Fibroblast of skin of back (primary cell): ENCODE results near the gene OVCH2. TPM values are rescaled to one million over a fixed set of nuclear protein-coding genes. Genes with fewer than 3 reads are reported as not detected.
"Not testable (repeated sequence)": the region's sequence is repeated elsewhere in the genome, so short reads cannot be mapped to it uniquely, and the experiment has no call there.

Experiments used
- DNase-seq: peaks from one replicate; pipeline ENCODE4 v3.0.0-alpha.2; 2013
- polyA plus RNA-seq, 2 experiments: library from polyadenylated mRNA; unstranded; fragments of 120-200 nt; gene quantifications; one replicate each; pipeline ENCODE4 v1.2.1, GENCODE V29; 2013; ENCODE audit not compliant: insufficient read length in 2 of 2

Gene OVCH2, protein sequence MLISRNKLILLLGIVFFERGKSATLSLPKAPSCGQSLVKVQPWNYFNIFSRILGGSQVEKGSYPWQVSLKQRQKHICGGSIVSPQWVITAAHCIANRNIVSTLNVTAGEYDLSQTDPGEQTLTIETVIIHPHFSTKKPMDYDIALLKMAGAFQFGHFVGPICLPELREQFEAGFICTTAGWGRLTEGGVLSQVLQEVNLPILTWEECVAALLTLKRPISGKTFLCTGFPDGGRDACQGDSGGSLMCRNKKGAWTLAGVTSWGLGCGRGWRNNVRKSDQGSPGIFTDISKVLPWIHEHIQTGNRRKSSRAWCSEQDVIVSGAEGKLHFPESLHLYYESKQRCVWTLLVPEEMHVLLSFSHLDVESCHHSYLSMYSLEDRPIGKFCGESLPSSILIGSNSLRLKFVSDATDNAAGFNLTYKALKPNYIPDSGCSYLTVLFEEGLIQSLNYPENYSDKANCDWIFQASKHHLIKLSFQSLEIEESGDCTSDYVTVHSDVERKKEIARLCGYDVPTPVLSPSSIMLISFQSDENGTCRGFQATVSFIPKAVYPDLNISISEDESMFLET
- polyA plus RNA-seq (2013, experiment 1 of 2; ENCODE audit: insufficient read length), result not detected
- 0.24 TPM for polyA plus RNA-seq (2013, experiment 2 of 2; ENCODE audit: insufficient read length)

DNA sequence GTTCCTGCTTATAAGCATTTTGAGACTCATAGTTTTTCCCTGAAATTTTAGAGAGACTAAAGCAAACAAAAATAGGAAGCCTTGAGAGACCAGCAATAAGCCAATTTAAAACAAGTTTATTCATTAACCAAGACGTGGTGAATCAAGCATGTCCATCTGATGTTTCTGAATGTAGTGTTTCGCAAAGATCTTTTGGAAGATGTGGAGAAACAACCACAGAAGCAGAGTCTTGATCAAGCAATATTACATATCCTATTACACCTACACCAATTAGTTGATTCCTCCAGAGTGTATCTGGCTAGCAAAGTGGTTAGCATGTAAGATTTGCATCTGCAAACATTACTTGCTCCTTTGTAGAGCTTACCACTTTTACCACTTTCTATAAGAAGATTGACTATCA, at the start of gene OVCH2:
Gene OVCH2 (minus strand): TSS at position 101 of the 400 bp plus-strand sequence. CDS start 83 bp downstream, at position 18.
- no peak for DNase-seq

- DNase-seq, result no peak
Measured at GRCh38 chr11:7749456-7749855, 43.2 kb upstream of the OVCH2 start.

DNA sequence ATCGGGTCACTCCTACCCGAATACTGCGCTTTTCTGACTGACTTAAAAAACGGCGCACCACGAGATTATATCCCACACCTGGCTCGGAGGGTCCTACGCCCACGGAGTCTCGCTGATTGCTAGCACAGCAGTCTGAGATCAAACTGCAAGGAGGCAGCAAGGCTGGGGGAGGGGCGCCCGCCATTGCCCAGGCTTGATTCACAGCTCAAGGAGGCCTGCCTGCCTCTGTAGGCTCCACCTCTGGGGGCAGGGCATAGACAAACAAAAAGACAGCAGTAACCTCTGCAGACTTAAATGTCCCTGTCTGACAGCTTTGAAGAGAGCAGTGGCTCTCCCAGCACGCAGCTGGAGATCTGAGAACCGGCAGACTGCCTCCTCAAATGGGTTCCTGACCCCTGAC, 28.5 kb upstream of the OVCH2 start:
- not testable (repeated sequence) for DNase-seq

GRCh38 chr11:7714786-7715185, 8.5 kb upstream of the OVCH2 start:
- no peak for DNase-seq

GRCh38 chr11:7703740-7704139, 2.5 kb downstream of the OVCH2 start:
- DNase-seq, result no peak

- no peak for DNase-seq
Measured at GRCh38 chr11:7696424-7696823, 9.9 kb downstream of the OVCH2 start.

- DNase-seq, result no peak
Measured at GRCh38 chr11:7694235-7694634, 12.0 kb downstream of the OVCH2 start.

DNA sequence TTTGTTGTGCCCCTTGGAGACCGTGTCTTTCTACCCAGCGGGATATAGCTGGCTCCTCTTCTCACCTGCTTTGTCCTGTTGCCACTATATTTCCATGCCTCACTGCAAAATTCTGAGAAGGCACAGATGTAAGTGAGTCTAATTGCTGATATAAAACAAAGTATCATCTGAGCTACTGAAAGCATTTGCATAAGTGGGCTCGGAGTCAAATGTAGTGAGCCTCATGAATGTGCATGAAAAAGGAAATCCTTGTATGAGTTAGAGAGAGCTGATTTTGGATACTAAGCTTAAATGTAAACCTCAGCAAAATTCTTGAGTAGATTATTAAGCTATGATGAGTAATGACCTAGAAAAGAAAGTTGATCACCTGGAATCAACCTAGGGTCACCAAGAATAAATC, 13.9 kb downstream of the OVCH2 start:
- DNase-seq, result no peak

DNA sequence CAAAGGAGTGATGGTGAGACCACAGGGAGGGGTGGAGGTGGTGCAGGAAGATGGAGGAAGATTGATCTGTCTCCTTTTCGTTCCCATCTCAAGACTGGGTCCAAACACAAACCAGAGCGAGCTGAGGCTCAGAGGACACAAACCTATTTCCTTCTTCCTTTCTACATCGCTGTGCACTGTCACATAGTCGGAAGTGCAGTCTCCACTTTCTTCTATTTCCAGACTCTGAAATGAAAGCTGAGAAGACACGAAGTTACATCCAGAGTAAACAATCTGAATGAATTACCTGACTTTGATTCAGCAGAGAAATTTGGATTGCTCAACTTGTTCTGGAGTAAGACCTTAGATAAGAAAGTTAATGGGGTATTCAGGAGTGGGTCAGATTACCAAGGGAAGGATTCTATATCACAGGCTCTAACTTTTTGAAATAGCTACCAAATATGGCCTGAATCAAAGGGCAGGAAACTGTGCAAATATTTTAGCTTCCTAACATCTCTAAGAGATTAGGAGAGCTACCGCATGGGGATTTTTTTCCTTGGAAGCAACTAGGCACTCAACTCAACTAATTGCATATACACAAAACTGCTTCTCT, 14.4 kb downstream of the OVCH2 start:
- DNase-seq, result peak; percentile 56

- DNase-seq, result no peak
Measured at GRCh38 chr11:7690648-7691047, 15.6 kb downstream of the OVCH2 start.

- no peak for DNase-seq
Measured at GRCh38 chr11:7689239-7689638, 17.0 kb downstream of the OVCH2 start.

DNA sequence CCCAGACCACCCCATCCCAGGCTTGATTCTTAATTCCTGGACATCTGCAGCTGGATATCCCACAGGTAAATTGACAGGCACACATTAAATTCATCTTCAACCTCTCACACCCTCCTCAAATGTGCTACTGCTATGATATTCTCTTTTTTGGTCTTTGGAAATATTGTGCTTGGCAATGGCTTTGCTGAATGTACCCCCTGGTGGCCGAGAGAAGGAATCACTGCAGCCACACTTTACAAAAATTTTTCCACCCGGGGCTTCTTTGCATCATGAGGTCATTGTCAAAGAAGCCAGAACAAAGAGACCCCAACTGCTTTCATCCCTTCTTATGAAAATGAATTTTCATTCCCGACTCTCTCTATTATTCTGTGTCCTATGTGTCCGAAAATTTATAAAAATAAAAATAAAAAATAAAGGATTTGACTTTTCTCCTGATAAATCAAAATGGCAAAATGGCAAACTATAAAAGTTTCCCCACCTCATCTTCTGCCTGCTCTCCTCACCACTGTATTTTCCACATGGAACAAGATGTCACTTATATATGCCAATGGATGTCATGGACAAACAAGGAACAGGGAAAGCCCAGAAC, 17.9 kb downstream of the OVCH2 start:
- peak; percentile 44 for DNase-seq

GRCh38 chr11:7687386-7687785, 18.9 kb downstream of the OVCH2 start:
- DNase-seq, result no peak

GRCh38 chr11:7686761-7687160, 19.5 kb downstream of the OVCH2 start:
- no peak for DNase-seq

DNA sequence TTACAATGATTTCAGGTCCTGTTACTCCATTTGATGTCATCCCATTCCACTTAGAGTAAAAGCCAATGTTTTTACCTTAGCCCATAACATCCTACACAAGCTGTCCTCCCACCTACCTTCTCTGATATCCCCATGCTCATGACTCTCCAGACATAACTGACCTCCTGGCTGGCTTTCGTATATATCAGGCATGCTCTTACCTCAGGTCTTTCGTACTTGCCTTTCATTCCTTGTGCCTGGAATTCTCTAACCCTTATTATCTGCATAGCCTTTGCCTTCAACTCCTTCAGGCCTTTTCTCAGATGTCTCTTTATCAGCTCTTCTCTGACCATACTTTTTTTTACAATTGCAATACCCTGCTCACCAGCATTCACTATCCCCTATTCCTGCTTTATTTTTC, 22.7 kb downstream of the OVCH2 start:
- DNase-seq, result no peak

DNA sequence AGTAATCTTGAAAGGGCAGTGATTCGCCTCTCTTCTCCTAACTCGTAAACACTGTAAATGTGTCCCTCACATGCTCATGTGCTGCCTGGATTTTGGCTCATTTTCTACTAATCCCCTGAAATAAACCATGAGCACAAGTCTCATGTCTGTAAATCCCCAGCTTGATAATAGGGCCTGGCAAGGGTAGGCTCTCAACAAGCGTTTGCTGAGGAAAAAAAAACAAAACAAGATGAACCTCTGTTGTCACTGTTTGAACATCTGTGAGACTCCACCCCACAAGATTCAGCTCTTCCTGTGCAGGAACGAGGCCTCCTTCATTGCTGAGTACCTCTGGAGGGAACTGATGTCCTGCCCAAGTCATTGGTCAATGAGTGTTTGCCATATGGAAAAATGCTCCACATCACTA, 28.5 kb downstream of the OVCH2 start:
- DNase-seq, result peak; percentile 27

GRCh38 chr11:7677071-7677470, 29.2 kb downstream of the OVCH2 start:
- peak; percentile 83 for DNase-seq

DNA sequence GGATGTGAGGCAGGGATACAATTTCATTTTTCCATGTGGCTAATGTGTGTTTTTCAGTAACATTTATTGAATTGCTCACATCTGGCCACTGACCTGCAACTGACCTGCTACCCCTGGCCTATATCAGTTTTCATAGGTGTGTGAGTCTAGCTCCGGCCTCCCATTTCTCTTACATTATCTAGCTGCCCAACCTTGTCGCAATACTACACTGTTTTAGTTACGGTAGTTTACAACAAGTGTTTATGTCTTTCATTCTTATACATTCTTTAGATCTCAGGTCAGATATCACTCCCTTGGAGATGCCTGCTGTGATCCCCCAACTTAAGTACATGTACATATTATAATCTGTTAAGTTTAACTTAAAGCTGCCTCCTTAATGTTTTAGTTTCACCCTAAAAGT, 30.6 kb downstream of the OVCH2 start:
- no peak for DNase-seq

- peak; percentile 26 for DNase-seq
Measured at GRCh38 chr11:7673724-7674434, 32.4 kb downstream of the OVCH2 start.

- DNase-seq, result peak; percentile 65
Measured at GRCh38 chr11:7672960-7673723, 33.1 kb downstream of the OVCH2 start, which contains the start of gene CYB5R2. TSS of gene CYB5R2 (minus strand) at chr11:7673500. CDS start at chr11:7672825, 675 bp downstream.

- DNase-seq, result no peak
Measured at GRCh38 chr11:7672276-7672959, 33.9 kb downstream of the OVCH2 start.
